Measurements from ENCODE around the gene MALT1.

GRCh38 chr18:58632552-58632951, 38.7 kb upstream of the MALT1 start:
- TF ChIP-seq CTCF (IDR thresholded peaks at IDR 0.05) (no peak), EZH2phosphoT487 (IDR thresholded peaks at IDR 0.05) (no peak)
